ENCODE results near the gene SLC35F5.
"Not testable (repeated sequence)": the region's sequence is repeated elsewhere in the genome, so short reads cannot be mapped to it uniquely, and the experiment has no call there.

The SLC35F5 gene

DNA sequence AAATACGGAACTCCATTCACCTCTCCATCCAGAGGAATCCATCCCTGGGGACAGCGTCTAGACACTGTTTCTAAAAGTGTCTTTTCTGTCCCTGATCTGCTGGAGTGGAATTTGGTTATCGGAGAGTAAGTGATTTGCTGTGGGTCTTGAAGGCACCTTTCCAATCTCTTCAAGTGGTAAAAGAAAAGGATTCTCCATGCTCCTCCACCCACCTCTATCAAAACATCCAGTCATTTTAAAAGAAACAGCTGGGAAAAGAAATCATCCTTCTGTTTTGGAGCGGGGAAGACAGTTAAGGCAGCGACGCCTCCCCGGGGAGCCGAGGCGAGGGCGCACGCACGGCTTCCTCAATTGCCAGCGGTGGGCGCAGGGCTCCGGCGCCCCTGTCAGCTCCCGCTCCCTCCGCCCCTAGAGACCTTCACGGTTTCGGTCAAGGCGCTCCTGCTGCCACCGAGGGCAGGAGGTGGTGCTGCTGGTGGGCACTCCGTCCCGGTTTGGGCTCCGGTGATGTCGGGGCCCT is 547 bp downstream of the SLC35F5 start:
- DNase-seq: no peak

GRCh38 chr2:113755035-113755834 is 1.2 kb downstream of the SLC35F5 start:
- no peak for DNase-seq

GRCh38 chr2:113754160-113754559 is 2.3 kb downstream of the SLC35F5 start:
- DNase-seq: no peak

DNA sequence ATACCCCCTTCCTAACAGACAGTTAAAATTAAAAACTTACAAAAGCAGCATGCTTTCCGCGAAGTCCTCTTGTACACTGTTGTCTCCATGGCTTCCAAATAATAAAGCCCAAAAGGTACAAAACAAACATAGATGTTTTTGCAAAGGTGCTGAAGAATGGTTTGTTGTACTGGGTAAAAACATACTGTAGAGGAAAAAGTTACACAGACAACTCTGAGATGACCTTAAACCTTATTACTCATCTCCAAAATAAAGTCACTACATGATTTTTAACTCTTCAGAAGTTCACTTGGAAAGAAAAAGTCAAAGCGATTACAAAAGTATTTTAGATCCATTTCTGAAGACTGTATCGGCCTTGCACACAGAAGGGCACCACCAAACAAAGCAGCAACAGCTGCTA is 6.1 kb downstream of the SLC35F5 start:
- no peak for DNase-seq

DNA sequence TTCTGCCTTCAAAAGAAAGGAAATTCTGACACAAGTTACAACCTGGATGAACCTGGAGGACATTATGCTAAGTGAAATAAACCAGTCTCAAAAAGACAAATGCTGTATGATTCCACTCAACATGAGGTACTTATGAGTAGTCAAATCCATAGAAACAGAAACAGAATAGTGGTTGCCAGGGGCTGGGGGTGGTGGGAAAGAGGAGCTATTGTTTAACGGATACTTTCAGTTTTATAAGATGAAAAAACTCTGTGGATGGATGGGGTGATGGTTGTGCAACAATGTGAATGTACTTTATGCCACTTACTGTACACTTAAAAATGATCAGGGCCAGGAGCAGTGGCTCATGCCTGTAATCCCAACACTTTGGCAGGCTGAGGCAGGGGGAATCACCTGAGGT is 15.4 kb downstream of the SLC35F5 start:
- DNase-seq: no peak

DNA sequence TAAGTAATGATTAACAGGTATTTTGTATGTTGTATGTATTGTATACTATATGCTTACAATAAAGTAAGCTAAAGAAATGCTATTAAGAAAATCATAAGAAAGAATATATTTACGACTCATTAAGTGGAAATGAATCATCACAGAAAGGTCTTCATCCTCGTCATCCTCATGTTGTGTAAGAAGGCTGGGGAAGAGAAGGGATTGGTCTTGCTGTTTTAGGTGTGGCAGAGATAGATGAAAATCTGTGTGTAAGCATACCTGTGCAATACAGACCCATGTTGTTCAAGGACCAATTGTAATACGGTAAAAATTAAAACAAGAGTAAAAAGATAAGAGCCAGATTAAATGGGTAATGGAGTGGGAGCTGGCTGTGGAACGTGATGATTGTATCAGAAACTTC is 16.6 kb downstream of the SLC35F5 start:
- DNase-seq: no peak

GRCh38 chr2:113734185-113734584 is 22.3 kb downstream of the SLC35F5 start:
- no peak for DNase-seq

GRCh38 chr2:113724010-113724409 is 32.4 kb downstream of the SLC35F5 start:
- no peak for DNase-seq

- no peak for DNase-seq
These were observed 33.0 kb downstream of the SLC35F5 start for GRCh38 chr2:113723411-113723810.

DNA sequence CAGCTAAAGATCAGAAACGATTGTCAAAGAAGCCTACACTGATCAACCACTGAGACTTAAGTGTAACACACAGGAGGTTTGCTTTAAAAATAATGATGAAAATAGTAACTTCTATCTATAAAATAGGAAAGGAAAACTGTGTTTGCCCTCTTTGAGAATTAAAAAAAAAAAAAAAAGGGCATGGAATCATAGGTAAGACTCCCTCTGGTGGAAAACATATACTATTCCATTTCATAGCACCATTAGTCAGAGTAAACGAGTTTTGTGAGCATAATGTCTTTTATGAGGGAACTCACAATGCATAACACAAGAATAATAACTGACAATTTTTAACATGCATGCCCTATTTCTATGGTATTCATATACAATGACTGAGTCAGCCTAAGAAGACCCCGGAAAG is 36.3 kb downstream of the SLC35F5 start:
- DNase-seq: peak; percentile 8

DNA sequence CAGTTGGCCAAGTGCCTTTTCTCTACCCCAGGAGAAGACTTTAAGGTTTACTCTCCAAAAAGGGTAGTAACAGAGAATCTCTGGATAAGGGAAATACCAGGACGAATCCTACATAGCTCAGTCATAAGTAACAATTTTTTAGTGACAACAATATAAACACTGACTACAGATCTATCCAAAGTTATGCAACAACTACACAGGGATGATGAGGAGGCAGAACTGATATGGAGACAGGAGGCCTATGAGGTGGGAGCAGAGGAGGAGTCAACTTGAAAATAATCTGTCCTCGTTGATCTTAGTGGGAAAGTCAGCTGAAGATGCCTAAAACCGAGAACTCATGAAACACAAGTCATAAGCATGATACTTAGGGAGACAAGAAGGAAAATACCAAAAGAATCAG is 40.2 kb downstream of the SLC35F5 start:
- DNase-seq: peak; percentile 7

GRCh38 chr2:113712941-113713340 is 43.5 kb downstream of the SLC35F5 start:
- DNase-seq: no peak

GRCh38 chr2:113711851-113712250 is 44.6 kb downstream of the SLC35F5 start:
- DNase-seq: no peak

DNA sequence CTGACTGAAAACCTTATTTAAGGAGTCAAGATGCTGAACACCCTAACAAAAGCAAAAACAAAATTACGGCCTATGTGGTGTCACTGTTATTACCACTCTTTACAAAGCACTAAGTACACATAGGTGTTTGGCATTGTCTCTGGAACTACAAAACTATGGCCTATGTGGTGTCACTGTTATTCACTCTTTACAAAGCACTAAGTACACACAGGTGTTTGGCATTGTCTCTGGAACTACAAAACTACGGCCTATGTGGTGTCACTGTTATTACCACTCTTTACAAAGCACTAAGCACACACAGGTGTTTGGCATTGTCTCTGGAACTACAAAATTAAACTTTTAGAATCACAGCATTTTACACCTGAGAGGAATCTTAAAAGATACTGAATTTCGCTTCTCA is 47.4 kb downstream of the SLC35F5 start:
- no peak for DNase-seq

GRCh38 chr2:113707106-113707505 is 49.3 kb downstream of the SLC35F5 start:
- DNase-seq: no peak

GRCh38 chr2:113705982-113706523 is 50.4 kb downstream of the SLC35F5 start:
- DNase-seq: no peak

GRCh38 chr2:113704300-113704993 is 52.0 kb downstream of the SLC35F5 start:
- not testable (repeated sequence) for DNase-seq

- DNase-seq: no peak
These were observed 52.8 kb downstream of the SLC35F5 start for GRCh38 chr2:113703386-113704299.

GRCh38 chr2:113700186-113700841 is 56.1 kb downstream of the SLC35F5 start:
- no peak for DNase-seq

- no peak for DNase-seq
These were observed 57.5 kb downstream of the SLC35F5 start for GRCh38 chr2:113698892-113699447.

- DNase-seq: not testable (repeated sequence)
These were observed 58.2 kb downstream of the SLC35F5 start for GRCh38 chr2:113698251-113698650.

- DNase-seq: no peak
These were observed 58.9 kb downstream of the SLC35F5 start for GRCh38 chr2:113697516-113697915.

Measured in fibroblast of skin of right biceps (primary cell).